H1 (cell line): ENCODE measurements around the gene GALNT12. TPM values are rescaled to one million over a fixed set of nuclear protein-coding genes. Genes with fewer than 3 reads are reported as not detected.

Experiments used
- CHD1 ChIP-seq: IDR thresholded peaks from 2 replicates; pipeline ENCODE4 v1.6.1; 2012; ENCODE audit warnings: low read depth, low read length, improper control_type of control experiment
- CHD7 ChIP-seq: fragments of 300-600 bp; sonication (generic); IDR thresholded peaks from 2 replicates; pipeline ENCODE4 v1.7.1; 2012; ENCODE audit warnings: low read length, moderate library complexity, mild to moderate bottlenecking, inconsistent platforms; ENCODE audit not compliant: insufficient replicate concordance
- CREB1 ChIP-seq: IDR thresholded peaks from 2 replicates; pipeline ENCODE4 v1.6.1; 2012; ENCODE audit warnings: inconsistent platforms
- EP300 ChIP-seq, 2 experiments: IDR thresholded peaks; 1 replicate in 1 of 2; 2 replicates in 1 of 2; pipeline ENCODE4 v1.6.1; 2011 to 2012; ENCODE audit warnings: low read depth in 2 of 2, low read length in 2 of 2, mild to moderate bottlenecking in 2 of 2, borderline replicate concordance in 1 of 2, inconsistent platforms in 1 of 2, moderate library complexity in 1 of 2
- GABPA ChIP-seq: IDR thresholded peaks from 2 replicates; pipeline ENCODE4 v1.6.1; 2011; ENCODE audit warnings: mild to moderate bottlenecking, low read length, moderate library complexity, borderline replicate concordance; ENCODE audit not compliant: insufficient read depth
- KDM5A ChIP-seq: fragments of 200-600 bp; IDR thresholded peaks from 2 replicates; pipeline ENCODE4 v1.7.1; 2012; ENCODE audit warnings: mild to moderate bottlenecking, low read length, inconsistent platforms, mixed read lengths
- POLR2A ChIP-seq, 2 experiments: IDR thresholded peaks; 1 replicate in 1 of 2; 2 replicates in 1 of 2; pipeline ENCODE4 v1.6.1; 2011; ENCODE audit warnings: low read depth in 2 of 2, low read length in 2 of 2, mild to moderate bottlenecking in 2 of 2; ENCODE audit errors: control extremely low read depth in 1 of 2
- SP1 ChIP-seq: IDR thresholded peaks from 2 replicates; pipeline ENCODE4 v1.6.1; 2011; ENCODE audit warnings: low read depth, low read length
- SP2 ChIP-seq: IDR thresholded peaks from 2 replicates; pipeline ENCODE4 v1.6.1; 2012; ENCODE audit warnings: mild to moderate bottlenecking, low read length, inconsistent platforms
- SP4 ChIP-seq: IDR thresholded peaks from 2 replicates; pipeline ENCODE4 v1.6.1; 2012; ENCODE audit warnings: low read length, inconsistent platforms
- SUZ12 ChIP-seq: fragments of 200-600 bp; sonication (generic); IDR thresholded peaks from 2 replicates; pipeline ENCODE4 v1.6.1; 2012; ENCODE audit warnings: mild to moderate bottlenecking, inconsistent platforms, low read length, moderate library complexity, mixed read lengths
- polyA plus RNA-seq, 7 experiments: library from polyadenylated mRNA; depleted of rRNA in 3 of 7; stranded (reverse) in 5 of 7; unstranded in 2 of 7; fragments of >200 nt in 5 of 7; fragments of 200-250 nt in 2 of 7; gene quantifications; 1 replicate in 5 of 7; 2 replicates in 1 of 7; 4 replicates in 1 of 7; pipeline versions ENCODE4 v1.2.1 to v1.2.3, GENCODE V29; 2011 to 2013; ENCODE audit warnings: missing spikeins in 2 of 7, mixed read lengths in 2 of 7
- total RNA-seq: library from RNA; stranded (reverse); fragmentation: NEBNext Ultra II Directional; extraction: Animal tissue kit (Norgen Biotek cat#: 25700); gene quantifications from 2 replicates; pipeline ENCODE4 v1.2.1, GENCODE V29; 2021

The GALNT12 gene
- total and polyA plus RNA-seq, 2 of the 8 experiments (the other 6 are each of a cell fraction or from before 2014, with no cell fraction given) = 16.2 to 19.6 TPM

GRCh38 chr9:98850851-98851729 is 43.6 kb downstream of the GALNT12 start (continued):
- TF ChIP-seq CHD7 = no peak
- no peak for TF ChIP-seq EP300 (IDR thresholded peaks at IDR 0.05; ENCODE audit: borderline replicate concordance in 1 of 2, low read depth in 2 of 2, low read length in 2 of 2)
- TF ChIP-seq GABPA = no peak
- no peak for TF ChIP-seq POLR2A (IDR thresholded peaks at IDR 0.05; ENCODE audit: control extremely low read depth in 1 of 2, low read depth in 2 of 2, low read length in 2 of 2)
- no peak for TF ChIP-seq SP2
- TF ChIP-seq KDM5A = no peak
- no peak for TF ChIP-seq SP4
- TF ChIP-seq SP1 = no peak
- no peak for TF ChIP-seq CHD1
- no peak for TF ChIP-seq SUZ12
- no peak for TF ChIP-seq CREB1
